ENCODE results near the gene RAB11FIP5.
A peak's percentile ranks its signal among the peaks of the same experiment; 100 is the strongest.
"Not testable (repeated sequence)": the region's sequence is repeated elsewhere in the genome, so short reads cannot be mapped to it uniquely, and the experiment has no call there.

Gene RAB11FIP5

DNA sequence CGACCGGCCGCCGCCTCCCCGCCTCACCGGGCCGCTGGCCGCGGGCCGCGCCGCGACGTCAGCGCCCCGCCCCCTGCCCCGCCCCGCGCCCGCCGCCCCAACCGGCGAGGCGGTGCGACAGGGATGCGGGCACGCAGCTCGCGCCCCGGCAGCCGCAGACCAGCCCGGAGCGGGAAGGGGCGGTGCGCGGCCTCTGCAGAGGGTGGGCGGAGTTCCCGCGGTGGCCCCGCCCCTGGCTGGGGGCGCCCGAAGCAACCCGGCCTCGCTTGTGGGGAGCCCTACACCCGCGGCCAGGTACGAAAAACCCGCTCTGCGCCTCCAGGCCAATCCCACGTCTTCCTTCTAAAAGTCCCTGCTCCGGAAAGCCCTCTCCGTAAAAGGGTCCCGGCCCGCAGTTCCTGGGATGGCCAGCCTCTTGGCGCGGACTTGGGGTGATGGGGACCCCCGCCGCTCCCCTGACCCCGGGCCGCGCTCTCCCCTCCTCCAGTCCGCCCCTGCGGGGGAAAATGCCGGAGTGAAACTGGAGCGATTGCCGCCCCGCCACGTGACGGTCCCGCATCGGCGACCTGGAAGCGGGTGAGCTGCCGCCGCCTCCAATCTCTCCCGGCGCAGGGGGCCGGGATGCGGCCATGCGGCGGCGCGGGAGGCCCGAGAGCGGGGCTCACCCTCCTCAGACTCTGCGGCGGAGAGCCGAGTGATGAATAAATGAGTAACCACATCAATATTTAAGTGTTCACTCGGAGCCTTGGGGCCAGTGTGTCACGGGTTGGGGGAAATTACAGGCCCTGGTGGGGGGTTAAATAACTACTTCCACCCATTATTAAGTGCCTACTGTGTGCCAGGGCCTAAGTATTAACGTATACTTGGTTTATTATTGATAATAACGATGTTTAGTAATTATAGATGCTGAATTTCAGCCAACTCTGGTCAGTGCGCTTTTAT, at the start of gene RAB11FIP5:
RAB11FIP5 (minus strand) TSS at position 36 of the 942 bp plus-strand sequence. CDS start 171 bp downstream, outside the sequence.
- peak; percentile 68 for DNase-seq (ENCODE audit: low spot score)

DNA sequence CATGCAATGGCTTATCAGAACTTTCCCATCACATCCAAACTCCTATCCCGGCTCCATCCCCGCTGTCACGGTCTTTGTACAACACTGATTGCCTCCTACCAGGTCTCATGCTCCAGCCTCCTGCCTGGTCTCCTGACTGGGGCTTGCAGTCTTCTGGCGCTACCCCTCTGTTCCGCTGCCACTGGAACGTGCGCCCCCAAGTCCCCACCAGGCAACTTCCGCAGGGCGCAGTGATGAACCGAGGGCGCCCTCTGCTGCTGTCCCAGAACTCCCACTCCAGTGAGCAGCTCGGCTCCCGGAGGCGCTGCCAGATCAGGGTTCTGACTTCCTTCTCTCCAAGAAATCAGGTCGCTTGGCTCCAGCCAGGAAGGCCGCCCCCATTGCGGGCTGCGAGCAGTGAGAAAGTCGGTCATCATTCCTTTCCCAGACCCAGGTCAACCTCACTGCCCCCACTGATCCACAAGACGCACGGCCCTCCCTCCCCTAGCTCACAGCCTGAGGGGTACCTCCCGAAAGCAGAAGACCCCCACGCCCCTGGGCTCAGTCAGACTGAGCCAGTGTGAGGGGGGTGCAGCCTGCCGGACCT, 43.9 kb upstream of the RAB11FIP5 start:
- DNase-seq (ENCODE audit: low spot score), result peak; percentile 68

- DNase-seq (ENCODE audit: low spot score), result no peak
Observed at GRCh38 chr2:73142937-73143336, 30.2 kb upstream of the RAB11FIP5 start.

- DNase-seq (ENCODE audit: low spot score), result no peak
Observed at GRCh38 chr2:73141896-73142295, 29.1 kb upstream of the RAB11FIP5 start.

GRCh38 chr2:73135236-73135635, 22.5 kb upstream of the RAB11FIP5 start:
- no peak for DNase-seq (ENCODE audit: low spot score)

DNA sequence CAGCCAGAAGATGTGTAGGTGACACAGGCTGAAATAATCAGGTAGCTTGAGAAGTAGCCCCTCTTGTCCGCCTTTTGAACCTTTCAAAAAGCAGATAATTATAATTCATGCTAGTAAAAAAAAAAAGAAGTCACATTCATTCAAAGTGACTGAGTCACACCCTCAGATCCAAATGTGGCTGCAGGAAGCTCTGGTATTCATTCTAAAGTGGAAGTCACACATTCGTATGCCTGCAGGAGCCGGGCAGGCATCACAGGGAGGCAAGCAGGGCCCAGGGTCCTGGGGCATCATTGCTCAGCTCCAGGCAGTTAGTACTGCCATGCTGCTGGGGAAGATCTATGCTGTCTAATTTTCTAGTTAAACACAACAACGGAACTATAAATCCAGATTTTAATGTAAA, 21.7 kb upstream of the RAB11FIP5 start:
- peak; percentile 59 for DNase-seq (ENCODE audit: low spot score)

DNA sequence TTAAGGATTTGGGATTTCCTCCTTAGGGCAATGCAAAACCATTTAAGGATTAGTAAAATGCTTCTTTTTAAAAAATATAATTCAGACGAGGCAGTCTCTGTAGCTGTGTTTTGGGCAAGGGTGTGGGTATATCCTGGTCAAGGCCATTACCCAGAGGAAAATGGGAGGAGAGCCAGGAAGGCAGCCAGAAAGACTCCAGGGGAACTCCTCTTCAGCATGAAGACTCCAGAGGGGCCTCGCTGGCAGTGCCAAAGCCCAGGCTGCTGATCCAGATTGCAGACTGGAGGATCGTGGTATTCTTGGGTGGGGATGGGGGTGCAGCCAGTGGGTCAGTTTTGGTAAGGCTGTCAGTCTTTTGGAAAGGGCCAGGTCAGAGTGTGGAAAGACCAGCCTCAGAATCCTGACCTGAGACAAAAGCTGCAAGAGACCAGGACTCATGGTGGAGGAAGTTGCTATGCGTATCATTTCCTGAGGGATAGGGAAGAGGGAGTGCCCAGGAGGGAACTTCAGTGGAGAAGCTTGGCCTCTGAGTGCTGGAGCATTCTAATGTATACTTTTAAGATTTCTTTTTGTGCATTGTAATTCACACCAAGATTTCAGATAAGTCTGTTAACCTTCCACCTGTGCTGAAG, 20.9 kb upstream of the RAB11FIP5 start:
- peak; percentile 63 for DNase-seq (ENCODE audit: low spot score)

- no peak for DNase-seq (ENCODE audit: low spot score)
Observed at GRCh38 chr2:73131807-73132206, 19.1 kb upstream of the RAB11FIP5 start.

- DNase-seq (ENCODE audit: low spot score), result no peak
Observed at GRCh38 chr2:73130790-73131189, 18.0 kb upstream of the RAB11FIP5 start.

DNA sequence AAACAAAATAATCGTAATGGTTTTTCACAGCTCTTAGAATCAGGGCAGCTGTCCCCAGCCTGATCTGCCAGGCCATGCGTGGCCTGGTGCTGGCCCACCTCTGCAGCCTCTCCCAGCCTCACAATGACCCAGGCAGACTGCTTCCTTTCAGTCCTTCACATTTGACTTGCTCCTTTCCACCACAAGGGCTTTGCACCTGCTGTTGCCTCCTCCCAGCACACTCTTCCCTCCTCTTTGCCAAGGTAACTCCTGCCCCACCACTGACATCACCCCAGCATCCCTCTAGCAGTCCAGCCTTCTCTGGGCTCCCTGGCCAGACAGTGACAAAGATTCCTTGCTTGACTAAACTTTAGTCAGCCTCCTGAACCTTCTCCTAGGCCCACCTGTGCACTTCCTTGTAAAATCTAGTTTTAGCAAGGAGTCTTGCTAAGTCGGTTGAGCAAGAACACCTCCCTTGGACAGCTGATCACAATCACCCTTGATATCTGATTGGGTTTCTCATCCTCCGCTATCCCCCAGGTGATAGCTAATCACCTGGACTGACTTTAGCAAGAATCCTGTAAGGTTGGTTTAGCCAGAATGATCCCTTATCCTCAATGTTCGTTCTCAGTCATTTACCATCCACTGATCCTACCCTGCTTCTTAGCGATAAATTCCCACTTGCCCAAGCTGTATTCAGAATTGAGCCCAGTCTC, 16.2 kb upstream of the RAB11FIP5 start:
- DNase-seq (ENCODE audit: low spot score), result no peak

GRCh38 chr2:73122536-73122935, 9.8 kb upstream of the RAB11FIP5 start:
- no peak for DNase-seq (ENCODE audit: low spot score)

GRCh38 chr2:73119611-73120239, 7.0 kb upstream of the RAB11FIP5 start:
- not testable (repeated sequence) for DNase-seq (ENCODE audit: low spot score)

DNA sequence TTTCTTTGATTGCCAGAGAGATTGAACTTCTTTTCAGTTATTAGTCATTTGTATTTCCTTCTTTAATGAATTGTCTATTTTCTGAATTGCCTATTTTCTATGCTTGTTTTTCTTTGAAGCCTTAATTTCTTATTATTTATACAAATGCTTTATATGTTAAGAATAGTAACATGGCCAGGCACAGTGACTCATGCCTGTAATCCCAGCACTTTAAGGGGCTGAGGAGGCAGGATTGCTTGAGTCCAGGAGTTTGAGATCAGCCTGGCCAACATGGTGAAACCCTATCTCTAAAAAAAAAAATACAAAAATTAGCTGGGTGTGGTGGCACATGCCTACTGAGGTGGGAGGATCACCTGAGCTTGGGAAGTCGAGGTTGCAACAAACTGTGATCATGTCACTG, 4.7 kb upstream of the RAB11FIP5 start:
- DNase-seq (ENCODE audit: low spot score), result no peak

DNA sequence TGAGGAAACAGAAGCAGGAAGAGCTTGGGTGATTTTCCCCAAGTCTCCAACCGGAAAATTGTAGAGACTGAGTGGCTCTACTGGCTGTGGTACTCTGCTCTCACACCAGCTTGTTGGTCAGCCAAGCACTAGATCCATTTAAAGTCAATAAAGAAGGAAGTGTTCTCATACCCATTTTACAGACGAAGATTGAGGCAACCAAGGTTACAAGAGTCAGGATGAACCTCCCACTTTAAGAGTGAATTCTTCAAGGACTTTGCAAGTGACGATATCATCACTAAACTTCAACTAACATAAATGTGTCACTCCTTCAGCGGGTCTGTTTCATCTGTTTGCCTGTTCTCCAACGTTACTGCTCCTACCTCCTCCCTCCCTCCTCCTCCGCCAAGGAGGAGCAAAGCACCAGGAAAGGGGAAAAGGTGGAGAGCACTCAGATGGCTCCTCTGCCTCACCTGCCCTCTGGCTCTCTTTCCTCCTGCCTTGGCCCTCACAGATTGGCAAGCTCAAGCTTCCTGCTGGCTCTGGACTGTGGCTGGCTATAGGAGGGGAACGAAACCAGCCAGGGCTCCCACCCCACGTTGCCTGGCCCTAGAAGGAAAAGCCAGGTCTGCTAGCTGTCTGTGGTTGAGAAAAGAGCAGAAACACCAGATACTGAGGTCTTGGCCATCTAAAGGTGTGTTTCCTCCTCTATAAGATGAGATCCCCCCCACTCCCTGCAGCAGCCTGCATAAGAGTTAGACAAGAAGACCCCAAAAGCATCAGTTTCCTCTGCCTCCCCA, 3.6 kb upstream of the RAB11FIP5 start:
- DNase-seq (ENCODE audit: low spot score), result no peak

- DNase-seq (ENCODE audit: low spot score), result no peak
Observed at GRCh38 chr2:73114273-73114867, 1.6 kb upstream of the RAB11FIP5 start.

GRCh38 chr2:73112026-73112912, 479 bp downstream of the RAB11FIP5 start:
- peak; percentile 39 for DNase-seq (ENCODE audit: low spot score)

GRCh38 chr2:73111073-73112025, 1.4 kb downstream of the RAB11FIP5 start:
- peak; percentile 68 for DNase-seq (ENCODE audit: low spot score)
